ENCODE data around the gene TMEM101. TPM values are rescaled to one million over a fixed set of nuclear protein-coding genes. Genes with fewer than 3 reads are reported as not detected.

The TMEM101 gene
- total and polyA plus RNA-seq, 2 of the 8 experiments (the other 6 are each of a cell fraction or from before 2014, with no cell fraction given), result 16.1 to 44.7 TPM

- TF ChIP-seq POU5F1 (IDR thresholded peaks at IDR 0.05; ENCODE audit: low read depth, low read length) (no peak), SIRT6 (IDR thresholded peaks at IDR 0.05; ENCODE audit: low read length) (no peak), TBP (IDR thresholded peaks at IDR 0.05; ENCODE audit: low read depth, low read length) (no peak), EZH2 (IDR thresholded peaks at IDR 0.05; ENCODE audit: low read depth, low read length, severe bottlenecking) (no peak), HDAC6 (IDR thresholded peaks at IDR 0.05; ENCODE audit: low read depth, low read length) (no peak), ASH2L (IDR thresholded peaks at IDR 0.05; ENCODE audit: low read length) (no peak), MAX (IDR thresholded peaks at IDR 0.05) (no peak), BCL11A (IDR thresholded peaks at IDR 0.05; ENCODE audit: low read depth in 2 of 2, low read length in 2 of 2) (no peak)
These were observed 29.3 kb upstream of the TMEM101 start (continued) for GRCh38 chr17:44044071-44044470.

All from H1 (cell line).